ENCODE results near the gene ZNF264. TPM values are rescaled to one million over a fixed set of nuclear protein-coding genes. Genes with fewer than 3 reads are reported as not detected.

The ZNF264 gene
- total and polyA plus RNA-seq, 4 donors, result 2.5 to 22.6 (median 8.0) TPM

DNA sequence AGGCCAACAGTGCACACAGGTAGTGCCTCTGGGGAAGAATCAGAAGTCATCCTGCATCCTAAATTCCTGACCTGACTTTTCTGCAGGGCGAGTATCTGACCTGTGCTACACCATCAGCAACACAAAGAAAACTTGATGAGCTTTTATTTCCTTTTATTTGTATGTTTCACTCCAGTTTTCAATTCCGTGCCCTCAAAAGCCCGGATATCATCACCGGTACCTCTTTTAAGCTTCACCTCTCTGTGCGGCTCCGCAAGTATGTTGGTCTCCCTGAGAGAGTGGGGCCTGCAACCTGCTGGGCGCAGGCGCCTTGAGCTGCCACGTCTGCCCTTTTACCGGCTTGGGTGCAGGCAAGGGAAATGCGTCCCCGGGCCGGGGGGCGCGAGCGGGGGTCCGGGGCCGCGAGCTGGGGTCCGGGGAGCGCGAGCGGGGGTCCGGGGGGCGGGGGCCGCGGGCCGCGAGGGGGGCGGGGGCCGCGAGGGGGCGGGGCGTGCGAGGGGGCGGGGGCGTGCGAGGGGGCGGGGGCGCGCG is 19.7 kb upstream of the ZNF264 start:
- Histone ChIP-seq H3K36me3 (ENCODE audit: control insufficient read depth in 4 of 4, insufficient read depth in 3 of 4, low read depth in 1 of 4, low read length in 3 of 4) (no peaks in the 10 kb centered on the region), H3K9ac (ENCODE audit: low read depth in 1 of 2, low read length in 2 of 2) (no peak overlapping the region), H3K4me3 (ENCODE audit: low read depth in 1 of 3, low read length in 3 of 3) (peak overlapping the region in 1 of 3 donors; percentile 36), H3K9me3 (ENCODE audit: control insufficient read depth in 4 of 4, low read length in 3 of 4) (peaks cover 0 to 20% (median 7%) of the 10 kb centered on the region in 4 donors), H3K27me3 (ENCODE audit: control insufficient read depth in 4 of 4, insufficient read depth in 4 of 4, low read length in 3 of 4) (no peaks in the 10 kb centered on the region), H3K27ac (ENCODE audit: low read depth in 1 of 2, low read length in 2 of 2) (no peak overlapping the region), H3K4me1 (ENCODE audit: control insufficient read depth in 4 of 4, insufficient read depth in 4 of 4, low read length in 3 of 4) (no peaks in the 10 kb centered on the region)
- DNase-seq (ENCODE audit: low spot score), result peak; percentile 48
- TF ChIP-seq EGR1 (IDR thresholded peaks at IDR 0.05; ENCODE audit: low read depth in 2 of 2) (no peak), NR2F2 (IDR thresholded peaks at IDR 0.05) (no peak), RXRA (IDR thresholded peaks at IDR 0.05) (no peak), HNF4A (conservative IDR thresholded peaks at IDR 0.05) (no peak), FOXA2 (IDR thresholded peaks at IDR 0.05) (no peak), SP1 (IDR thresholded peaks at IDR 0.05) (no peak), YY1 (IDR thresholded peaks at IDR 0.05) (no peak), HNF4G (IDR thresholded peaks at IDR 0.05) (no peak), FOXA1 (IDR thresholded peaks at IDR 0.05) (no peak), GABPA (IDR thresholded peaks at IDR 0.05 in 1 of 2, conservative IDR thresholded peaks at IDR 0.05 in 1 of 2) (no peak), RAD21 (IDR thresholded peaks at IDR 0.05) (no peak), TAF1 (conservative IDR thresholded peaks at IDR 0.05) (no peak), JUND (IDR thresholded peaks at IDR 0.05) (no peak)
- TF ChIP-seq, protein P1, sequence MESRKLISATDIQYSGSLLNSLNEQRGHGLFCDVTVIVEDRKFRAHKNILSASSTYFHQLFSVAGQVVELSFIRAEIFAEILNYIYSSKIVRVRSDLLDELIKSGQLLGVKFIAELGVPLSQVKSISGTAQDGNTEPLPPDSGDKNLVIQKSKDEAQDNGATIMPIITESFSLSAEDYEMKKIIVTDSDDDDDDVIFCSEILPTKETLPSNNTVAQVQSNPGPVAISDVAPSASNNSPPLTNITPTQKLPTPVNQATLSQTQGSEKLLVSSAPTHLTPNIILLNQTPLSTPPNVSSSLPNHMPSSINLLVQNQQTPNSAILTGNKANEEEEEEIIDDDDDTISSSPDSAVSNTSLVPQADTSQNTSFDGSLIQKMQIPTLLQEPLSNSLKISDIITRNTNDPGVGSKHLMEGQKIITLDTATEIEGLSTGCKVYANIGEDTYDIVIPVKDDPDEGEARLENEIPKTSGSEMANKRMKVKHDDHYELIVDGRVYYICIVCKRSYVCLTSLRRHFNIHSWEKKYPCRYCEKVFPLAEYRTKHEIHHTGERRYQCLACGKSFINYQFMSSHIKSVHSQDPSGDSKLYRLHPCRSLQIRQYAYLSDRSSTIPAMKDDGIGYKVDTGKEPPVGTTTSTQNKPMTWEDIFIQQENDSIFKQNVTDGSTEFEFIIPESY (IDR thresholded peaks at IDR 0.05), result no peak
- TF ChIP-seq, protein P2, sequence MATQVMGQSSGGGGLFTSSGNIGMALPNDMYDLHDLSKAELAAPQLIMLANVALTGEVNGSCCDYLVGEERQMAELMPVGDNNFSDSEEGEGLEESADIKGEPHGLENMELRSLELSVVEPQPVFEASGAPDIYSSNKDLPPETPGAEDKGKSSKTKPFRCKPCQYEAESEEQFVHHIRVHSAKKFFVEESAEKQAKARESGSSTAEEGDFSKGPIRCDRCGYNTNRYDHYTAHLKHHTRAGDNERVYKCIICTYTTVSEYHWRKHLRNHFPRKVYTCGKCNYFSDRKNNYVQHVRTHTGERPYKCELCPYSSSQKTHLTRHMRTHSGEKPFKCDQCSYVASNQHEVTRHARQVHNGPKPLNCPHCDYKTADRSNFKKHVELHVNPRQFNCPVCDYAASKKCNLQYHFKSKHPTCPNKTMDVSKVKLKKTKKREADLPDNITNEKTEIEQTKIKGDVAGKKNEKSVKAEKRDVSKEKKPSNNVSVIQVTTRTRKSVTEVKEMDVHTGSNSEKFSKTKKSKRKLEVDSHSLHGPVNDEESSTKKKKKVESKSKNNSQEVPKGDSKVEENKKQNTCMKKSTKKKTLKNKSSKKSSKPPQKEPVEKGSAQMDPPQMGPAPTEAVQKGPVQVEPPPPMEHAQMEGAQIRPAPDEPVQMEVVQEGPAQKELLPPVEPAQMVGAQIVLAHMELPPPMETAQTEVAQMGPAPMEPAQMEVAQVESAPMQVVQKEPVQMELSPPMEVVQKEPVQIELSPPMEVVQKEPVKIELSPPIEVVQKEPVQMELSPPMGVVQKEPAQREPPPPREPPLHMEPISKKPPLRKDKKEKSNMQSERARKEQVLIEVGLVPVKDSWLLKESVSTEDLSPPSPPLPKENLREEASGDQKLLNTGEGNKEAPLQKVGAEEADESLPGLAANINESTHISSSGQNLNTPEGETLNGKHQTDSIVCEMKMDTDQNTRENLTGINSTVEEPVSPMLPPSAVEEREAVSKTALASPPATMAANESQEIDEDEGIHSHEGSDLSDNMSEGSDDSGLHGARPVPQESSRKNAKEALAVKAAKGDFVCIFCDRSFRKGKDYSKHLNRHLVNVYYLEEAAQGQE (IDR thresholded peaks at IDR 0.05), result no peak
- TF ChIP-seq, protein P3, sequence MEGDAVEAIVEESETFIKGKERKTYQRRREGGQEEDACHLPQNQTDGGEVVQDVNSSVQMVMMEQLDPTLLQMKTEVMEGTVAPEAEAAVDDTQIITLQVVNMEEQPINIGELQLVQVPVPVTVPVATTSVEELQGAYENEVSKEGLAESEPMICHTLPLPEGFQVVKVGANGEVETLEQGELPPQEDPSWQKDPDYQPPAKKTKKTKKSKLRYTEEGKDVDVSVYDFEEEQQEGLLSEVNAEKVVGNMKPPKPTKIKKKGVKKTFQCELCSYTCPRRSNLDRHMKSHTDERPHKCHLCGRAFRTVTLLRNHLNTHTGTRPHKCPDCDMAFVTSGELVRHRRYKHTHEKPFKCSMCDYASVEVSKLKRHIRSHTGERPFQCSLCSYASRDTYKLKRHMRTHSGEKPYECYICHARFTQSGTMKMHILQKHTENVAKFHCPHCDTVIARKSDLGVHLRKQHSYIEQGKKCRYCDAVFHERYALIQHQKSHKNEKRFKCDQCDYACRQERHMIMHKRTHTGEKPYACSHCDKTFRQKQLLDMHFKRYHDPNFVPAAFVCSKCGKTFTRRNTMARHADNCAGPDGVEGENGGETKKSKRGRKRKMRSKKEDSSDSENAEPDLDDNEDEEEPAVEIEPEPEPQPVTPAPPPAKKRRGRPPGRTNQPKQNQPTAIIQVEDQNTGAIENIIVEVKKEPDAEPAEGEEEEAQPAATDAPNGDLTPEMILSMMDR (IDR thresholded peaks at IDR 0.05; ENCODE audit: low read depth, low read length, missing input control), result no peak
- TF ChIP-seq, protein P4, sequence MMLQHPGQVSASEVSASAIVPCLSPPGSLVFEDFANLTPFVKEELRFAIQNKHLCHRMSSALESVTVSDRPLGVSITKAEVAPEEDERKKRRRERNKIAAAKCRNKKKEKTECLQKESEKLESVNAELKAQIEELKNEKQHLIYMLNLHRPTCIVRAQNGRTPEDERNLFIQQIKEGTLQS (IDR thresholded peaks at IDR 0.05), result no peak
- TF ChIP-seq, protein P5, sequence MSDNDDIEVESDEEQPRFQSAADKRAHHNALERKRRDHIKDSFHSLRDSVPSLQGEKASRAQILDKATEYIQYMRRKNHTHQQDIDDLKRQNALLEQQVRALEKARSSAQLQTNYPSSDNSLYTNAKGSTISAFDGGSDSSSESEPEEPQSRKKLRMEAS (IDR thresholded peaks at IDR 0.05), result no peak
- WGBS, result 4% methylated on average over 41 of the region's 42 CpGs
